Esophagus (tissue), 2 donors: Measurements from ENCODE around the gene MYADM. TPM values are rescaled to one million over a fixed set of nuclear protein-coding genes. Genes with fewer than 3 reads are reported as not detected.

Source experiments
- polyA plus RNA-seq, 2 donors: library from polyadenylated mRNA; stranded (reverse); fragments of 200-250 nt; gene quantifications; one replicate each; pipeline ENCODE4 v1.2.3, GENCODE V29; 2013
- donor health status: healthy with polysubstance abuse.
- donor health status: Bipolar disorder and iron deficiency.

The MYADM gene
- polyA plus RNA-seq, 2 donors = 9.3 to 20.4 TPM

Other genes with a start within 250 kb of the MYADM start
- gene DPRX, start 235.9 kb upstream of the MYADM start, polyA plus RNA-seq = not detected
- gene NLRP12, start 43.6 kb upstream of the MYADM start, polyA plus RNA-seq = under 1 TPM; 0.01 to 0.04 TPM
- under 1 TPM in 1 of 2 donors, not detected in 1; 0.01 TPM for gene PRKCG, start 14.3 kb downstream of the MYADM start, polyA plus RNA-seq
- not detected for gene CACNG7, start 41.4 kb downstream of the MYADM start, polyA plus RNA-seq
- under 1 TPM; 0.01 to 0.04 TPM for gene CACNG8, start 95.1 kb downstream of the MYADM start, polyA plus RNA-seq
- not detected for gene CACNG6, start 123.8 kb downstream of the MYADM start, polyA plus RNA-seq
- not detected for gene VSTM1, start 196.0 kb downstream of the MYADM start, polyA plus RNA-seq
- not detected for gene TARM1, start 213.5 kb downstream of the MYADM start, polyA plus RNA-seq
- gene OSCAR, start 232.9 kb downstream of the MYADM start, polyA plus RNA-seq = 1 to 10 TPM in 1 of 2 donors, under 1 TPM in 1; 0.73 to 1.0 TPM
- 100 to 1,000 TPM; 147 to 303 TPM for gene NDUFA3, start 235.0 kb downstream of the MYADM start, polyA plus RNA-seq
- gene TFPT, start 247.8 kb downstream of the MYADM start, polyA plus RNA-seq = 10 to 100 TPM; 11.8 to 13.2 TPM
- 10 to 100 TPM; 38.9 to 44.3 TPM for gene PRPF31, start 247.9 kb downstream of the MYADM start, polyA plus RNA-seq